Skeletal muscle tissue (tissue), 2 donors: ENCODE results near the gene BLOC1S1. TPM values are rescaled to one million over a fixed set of nuclear protein-coding genes. Genes with fewer than 3 reads are reported as not detected.

Experiments used
- small RNA-seq: library from RNA; depleted of rRNA; stranded (forward); fragments of <200 nt; gene quantifications from one replicate; pipeline ENCODE3, GENCODE V24; 2014
- total RNA-seq: library from RNA; depleted of rRNA; stranded (reverse); fragments of >200 nt; gene quantifications from one replicate; pipeline ENCODE4 v1.2.3, GENCODE V29; 2014

The BLOC1S1 gene
- total RNA-seq, 1 donor from 2014 or later = 42.3 TPM

Small RNA genes within 50 kb of the gene (small RNA-seq; reads per million reads assigned to genes)
- not detected for gene AC009779.1
- gene RF00017 = not detected

Other genes with a start within 250 kb of the BLOC1S1 start
- not detected for gene OR6C70, start 245.9 kb upstream of the BLOC1S1 start, total RNA-seq
- gene OR6C68, start 223.7 kb upstream of the BLOC1S1 start, total RNA-seq = not detected
- gene OR6C4, start 166.4 kb upstream of the BLOC1S1 start, total RNA-seq = not detected
- gene OR2AP1, start 143.6 kb upstream of the BLOC1S1 start, total RNA-seq = not detected
- gene OR10P1, start 79.2 kb upstream of the BLOC1S1 start, total RNA-seq = not detected
- 123 TPM for gene ITGA7, start 8.1 kb upstream of the BLOC1S1 start, total RNA-seq
- gene RDH5, start 4.3 kb downstream of the BLOC1S1 start, total RNA-seq = 19.8 TPM
- 1,640 TPM for gene CD63, start 13.0 kb downstream of the BLOC1S1 start, total RNA-seq
- 3.1 TPM for gene GDF11, start 27.1 kb downstream of the BLOC1S1 start, total RNA-seq
- 71.5 TPM for gene SARNP, start 101.7 kb downstream of the BLOC1S1 start, total RNA-seq
- gene ORMDL2, start 102.0 kb downstream of the BLOC1S1 start, total RNA-seq = 11.0 TPM
- gene DNAJC14, start 113.5 kb downstream of the BLOC1S1 start, total RNA-seq = 33.4 TPM
- 2.6 TPM for gene MMP19, start 126.9 kb downstream of the BLOC1S1 start, total RNA-seq
- 16.2 TPM for gene PYM1, start 211.8 kb downstream of the BLOC1S1 start, total RNA-seq
- gene DGKA, start 215.1 kb downstream of the BLOC1S1 start, total RNA-seq = 6.8 TPM
- gene PMEL, start 250.0 kb downstream of the BLOC1S1 start, total RNA-seq = 0.52 TPM